ENCODE data around the gene TFIP11.

The TFIP11 gene

GRCh38 chr22:26479792-26480610, 32.3 kb downstream of the TFIP11 start:
- no peak for DNase-seq (ENCODE audit: low read depth in 4 of 4, low spot score in 1 of 4)

GRCh38 chr22:26479043-26479791, 33.1 kb downstream of the TFIP11 start:
- no peak for DNase-seq (ENCODE audit: low read depth in 4 of 4, low spot score in 1 of 4)

GRCh38 chr22:26477341-26477731, 34.9 kb downstream of the TFIP11 start:
- no peak for DNase-seq (ENCODE audit: low read depth in 4 of 4, low spot score in 1 of 4)

DNA sequence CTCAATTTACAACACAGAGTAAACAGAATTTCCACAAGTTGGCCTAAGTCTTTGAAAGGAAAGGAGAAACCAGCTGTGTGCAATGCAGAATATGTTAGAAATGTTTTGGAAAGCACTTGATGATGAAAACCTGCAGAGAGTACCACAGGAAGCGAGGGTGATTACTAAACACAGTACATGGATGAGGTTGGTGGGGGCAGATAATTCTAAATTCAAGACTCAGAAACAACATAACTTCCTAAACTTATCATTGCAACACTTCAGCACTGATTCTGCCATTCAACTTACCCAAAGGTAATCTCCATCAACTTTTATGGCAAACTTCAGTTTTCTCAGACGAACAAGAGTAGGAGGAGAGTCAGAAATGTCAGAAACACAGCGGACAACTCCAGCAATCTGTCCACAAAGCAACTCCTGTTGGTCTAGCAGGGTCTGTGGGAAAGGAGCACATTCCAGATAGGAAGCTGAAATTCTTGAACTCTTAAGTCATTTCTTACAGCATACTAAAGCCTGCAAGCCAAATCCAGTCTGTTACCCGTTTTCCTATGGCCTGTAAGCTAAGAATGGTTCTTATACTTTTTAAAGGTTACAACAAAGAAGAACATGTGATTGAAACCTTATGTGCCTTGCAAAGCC, 35.5 kb downstream of the TFIP11 start:
- no peak for DNase-seq (ENCODE audit: low read depth in 4 of 4, low spot score in 1 of 4)

GRCh38 chr22:26474682-26475081, 37.6 kb downstream of the TFIP11 start:
- no peak for DNase-seq (ENCODE audit: low read depth in 4 of 4, low spot score in 1 of 4)

GRCh38 chr22:26471522-26471921, 40.8 kb downstream of the TFIP11 start:
- DNase-seq (ENCODE audit: low read depth in 4 of 4, low spot score in 1 of 4), result no peak

DNA sequence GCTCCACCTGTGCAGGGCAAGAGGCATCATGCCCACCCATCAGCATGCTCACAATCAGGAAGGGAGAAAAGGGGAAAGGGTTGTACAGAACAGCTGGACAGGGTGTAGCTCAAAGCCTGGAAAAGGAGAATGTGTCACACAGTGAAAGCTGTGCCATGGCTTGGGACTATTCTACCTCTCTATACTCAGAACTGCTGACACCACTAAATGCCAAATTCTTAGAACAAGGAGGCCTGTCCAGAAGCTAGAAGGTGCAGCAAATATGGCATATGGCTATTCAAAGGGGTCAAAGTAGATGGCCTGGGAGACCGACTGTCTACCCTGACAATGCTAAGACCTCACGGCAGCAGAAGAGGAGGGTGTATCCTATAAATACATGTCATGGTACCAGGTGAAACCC, 41.5 kb downstream of the TFIP11 start:
- DNase-seq (ENCODE audit: low read depth in 4 of 4, low spot score in 1 of 4), result no peak

GRCh38 chr22:26466196-26466595, 46.1 kb downstream of the TFIP11 start:
- DNase-seq (ENCODE audit: low read depth in 4 of 4, low spot score in 1 of 4), result no peak

- DNase-seq (ENCODE audit: low read depth in 4 of 4, low spot score in 1 of 4), result no peak
Observed at GRCh38 chr22:26464312-26464711, 48.0 kb downstream of the TFIP11 start.

DNA sequence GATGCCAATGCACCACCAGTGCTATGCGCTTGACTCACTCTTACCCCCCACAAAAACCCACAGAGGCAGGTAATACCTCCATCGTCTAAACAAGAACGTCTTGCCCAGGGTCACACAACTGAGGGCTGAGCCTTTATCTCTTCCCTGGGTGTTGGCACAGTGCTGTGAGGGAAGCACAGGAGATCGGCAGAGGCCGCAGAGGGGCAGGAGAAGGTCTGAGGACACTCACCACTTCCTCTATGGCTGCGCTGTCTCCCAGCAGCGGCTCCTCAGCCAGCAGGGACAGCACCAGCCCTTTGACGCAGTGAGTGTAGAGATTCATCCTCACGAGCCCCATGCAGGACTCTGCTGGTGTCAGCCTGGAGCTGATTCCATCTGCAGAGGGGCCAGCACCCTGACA, 48.6 kb downstream of the TFIP11 start:
- no peak for DNase-seq (ENCODE audit: low read depth in 4 of 4, low spot score in 1 of 4)

DNA sequence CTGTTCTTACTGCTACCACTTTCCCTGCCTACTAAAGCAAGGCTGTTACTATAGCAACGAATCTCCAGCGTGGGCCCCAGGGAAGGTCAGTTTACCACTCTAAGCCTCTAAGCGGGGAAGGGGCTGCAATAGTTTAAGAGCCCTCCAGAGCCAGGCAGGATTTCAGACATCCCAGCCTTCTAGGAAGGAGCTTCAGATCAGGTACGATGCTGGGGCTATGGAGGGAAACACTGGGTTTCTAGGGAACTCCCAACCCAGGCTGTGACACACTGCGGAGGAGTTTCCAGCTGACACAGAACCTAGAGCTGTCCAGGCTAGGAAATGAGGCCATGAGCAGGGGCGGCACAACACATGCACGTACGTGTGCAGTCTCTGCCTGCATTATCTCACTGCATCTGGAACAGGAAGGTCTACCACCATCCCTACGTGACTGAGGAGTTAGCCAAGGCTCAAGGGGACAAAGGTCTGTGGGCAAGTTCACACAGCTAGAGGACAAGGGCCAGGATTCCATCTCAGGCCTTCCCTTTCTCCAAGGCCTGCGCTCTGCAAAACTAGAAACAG, 49.1 kb downstream of the TFIP11 start:
- no peak for DNase-seq (ENCODE audit: low read depth in 4 of 4, low spot score in 1 of 4)

- DNase-seq (ENCODE audit: low read depth in 4 of 4, low spot score in 1 of 4), result no peak
Observed at GRCh38 chr22:26462641-26463040, 49.6 kb downstream of the TFIP11 start.

DNA sequence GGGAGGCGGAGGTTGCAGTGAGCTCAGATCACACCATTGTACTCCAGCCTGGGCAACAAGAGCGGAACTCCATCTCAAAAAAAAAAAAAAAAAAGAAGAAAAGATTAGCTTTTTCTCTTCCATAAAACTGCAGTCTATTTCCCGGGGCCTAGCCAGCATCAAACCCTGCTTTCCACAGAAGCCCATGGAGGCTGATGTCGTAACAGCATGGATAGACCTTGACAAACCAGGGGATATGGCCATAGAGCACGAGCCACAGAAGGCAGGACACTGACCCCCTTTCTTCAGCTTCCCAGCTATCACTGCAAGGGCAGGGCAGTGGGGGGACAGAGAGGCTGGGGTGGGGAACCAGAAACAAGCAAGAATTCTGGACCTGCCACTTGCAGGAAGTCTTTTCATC, 50.2 kb downstream of the TFIP11 start:
- no peak for DNase-seq (ENCODE audit: low read depth in 4 of 4, low spot score in 1 of 4)

GRCh38 chr22:26461188-26461810, 51.0 kb downstream of the TFIP11 start:
- DNase-seq (ENCODE audit: low read depth in 4 of 4, low spot score in 1 of 4), result peak in 1 of 4 experiments; percentile 25

- no peak for DNase-seq (ENCODE audit: low read depth in 4 of 4, low spot score in 1 of 4)
Observed at GRCh38 chr22:26460202-26460601, 52.1 kb downstream of the TFIP11 start.

DNA sequence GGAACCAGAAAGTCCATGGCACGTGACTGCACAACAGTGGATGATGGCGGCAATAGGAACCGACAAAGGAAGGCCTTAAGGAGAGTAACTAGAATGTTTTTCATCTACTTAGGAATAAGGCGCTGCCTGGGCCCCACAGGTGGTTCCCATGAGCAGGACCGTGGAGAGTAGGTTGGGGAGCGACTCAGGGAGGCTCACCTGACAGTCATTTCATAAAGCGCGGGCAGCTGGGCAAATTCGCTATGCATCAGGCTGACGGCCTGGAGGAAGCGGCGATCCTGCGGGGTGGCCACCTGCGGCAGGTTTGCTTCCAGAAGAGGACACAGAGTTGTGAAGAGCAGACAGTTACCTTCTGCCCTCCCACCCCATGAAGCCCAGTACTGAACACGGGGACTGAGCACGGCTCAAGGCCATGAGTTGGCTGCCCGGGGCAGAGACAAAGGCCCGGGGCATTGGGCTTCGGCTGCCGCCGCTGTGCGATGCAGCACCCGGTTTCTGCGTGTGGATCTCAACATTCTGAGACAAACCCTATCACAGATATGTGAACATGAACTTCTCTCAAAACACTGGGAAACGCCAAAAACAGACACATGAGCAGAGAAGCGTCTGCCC, 54.5 kb downstream of the TFIP11 start:
- DNase-seq (ENCODE audit: low read depth in 4 of 4, low spot score in 1 of 4), result no peak

DNA sequence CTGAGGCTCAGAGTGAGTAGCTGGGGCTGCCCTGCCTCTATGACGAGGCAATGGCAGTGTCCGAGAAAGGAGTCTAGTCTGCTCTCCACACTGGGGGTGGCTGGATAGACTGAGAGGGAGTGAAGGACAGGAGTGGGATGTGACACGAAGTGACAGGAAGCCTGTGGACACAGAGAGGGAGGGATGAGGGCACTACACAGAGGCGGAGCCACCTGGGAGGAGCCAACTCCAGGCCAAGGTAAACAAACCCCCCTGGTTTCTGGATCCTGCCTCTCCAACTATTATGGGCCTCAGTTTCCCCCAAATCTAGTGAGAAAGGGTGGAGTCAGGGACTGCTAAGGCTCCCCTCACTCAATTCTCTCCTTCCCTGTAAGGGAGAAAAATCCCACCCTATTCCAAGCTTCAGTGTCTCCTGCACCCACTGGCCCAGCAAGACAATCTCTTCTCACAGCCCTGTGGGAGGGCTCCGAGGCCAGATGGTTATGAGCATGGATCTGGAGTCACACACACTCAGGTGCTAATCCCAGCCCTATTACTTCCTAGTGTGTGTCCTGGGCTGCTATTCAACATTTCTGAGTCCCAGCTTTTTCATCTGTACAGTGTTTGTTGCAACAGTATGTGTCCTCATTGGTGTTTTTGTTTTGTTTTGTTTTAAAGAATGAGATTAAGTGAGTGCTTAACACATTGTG, 58.3 kb downstream of the TFIP11 start:
- no peak for DNase-seq (ENCODE audit: low read depth in 4 of 4, low spot score in 1 of 4)

DNA sequence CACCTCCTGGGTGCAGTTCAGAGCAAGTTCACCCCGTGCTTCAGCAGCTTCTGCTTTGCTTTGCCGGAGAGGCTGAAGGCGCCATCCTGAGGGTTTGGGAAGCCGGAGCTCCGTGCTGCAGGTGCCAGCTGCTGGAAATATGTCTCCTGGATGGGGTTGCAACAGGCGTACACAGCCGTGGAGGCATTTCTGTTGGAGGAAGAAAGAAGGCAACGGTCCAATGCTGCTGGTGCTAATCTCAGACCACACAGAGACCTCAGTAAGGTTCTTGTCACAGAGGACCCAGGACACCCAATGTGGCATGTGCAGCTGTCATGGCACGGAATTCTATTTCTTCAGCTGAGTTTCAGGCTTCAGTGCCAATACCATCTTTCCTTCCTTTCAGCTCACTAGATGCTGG, 59.1 kb downstream of the TFIP11 start:
- no peak for DNase-seq (ENCODE audit: low read depth in 4 of 4, low spot score in 1 of 4)

- DNase-seq (ENCODE audit: low read depth in 4 of 4, low spot score in 1 of 4), result no peak
Observed at GRCh38 chr22:26452236-26453016, 59.8 kb downstream of the TFIP11 start.

Measured in stimulated activated CD4-positive, alpha-beta T cell treated with anti-CD3 and anti-CD28 coated beads, Interleukin-1b, Interleukin-23, amount 100 ng/mL, for 24 hours (primary cell).